Stimulated activated CD8-positive, alpha-beta memory T cell treated with anti-CD3 and anti-CD28 coated beads, Interleukin-15, amount 100 ng/mL, for 24 hours (primary cell): ENCODE results near the gene SLITRK2.

ENCODE experiments used
- DNase-seq: peaks from one replicate; pipeline ENCODE4 v3.0.0-alpha.2; 2020; ENCODE audit warnings: low read depth

The SLITRK2 gene

GRCh38 chrX:145817331-145818185 is at the start of gene SLITRK2:
Gene SLITRK2, plus strand, starts transcription at chrX:145817829. Its CDS starts 4,597 bp downstream, at chrX:145822426.
- DNase-seq: no peak

- no peak for DNase-seq
These were observed 44.6 kb upstream of the SLITRK2 start for GRCh38 chrX:145773006-145773405.

DNA sequence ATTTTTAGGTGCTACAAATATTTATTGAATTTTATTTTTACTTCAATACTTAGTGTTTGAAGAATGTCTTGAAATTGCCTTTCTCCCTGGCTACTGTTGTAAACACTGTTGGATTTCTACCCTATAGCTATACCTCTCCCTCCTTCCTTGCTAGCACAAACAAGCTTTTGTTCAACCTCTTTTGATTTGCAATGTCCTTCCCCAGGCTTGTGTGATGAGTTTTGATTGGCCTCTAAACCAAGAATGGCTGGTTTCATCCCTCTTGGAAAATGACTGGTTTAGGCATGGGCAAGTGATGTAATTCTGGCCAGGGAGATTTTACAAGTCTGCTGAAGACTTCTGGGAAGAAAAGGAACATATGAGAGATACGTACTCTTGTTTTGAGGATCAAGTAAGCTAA is 25.3 kb upstream of the SLITRK2 start:
- DNase-seq: no peak

GRCh38 chrX:145803508-145803907 is 14.1 kb upstream of the SLITRK2 start:
- DNase-seq: no peak

DNA sequence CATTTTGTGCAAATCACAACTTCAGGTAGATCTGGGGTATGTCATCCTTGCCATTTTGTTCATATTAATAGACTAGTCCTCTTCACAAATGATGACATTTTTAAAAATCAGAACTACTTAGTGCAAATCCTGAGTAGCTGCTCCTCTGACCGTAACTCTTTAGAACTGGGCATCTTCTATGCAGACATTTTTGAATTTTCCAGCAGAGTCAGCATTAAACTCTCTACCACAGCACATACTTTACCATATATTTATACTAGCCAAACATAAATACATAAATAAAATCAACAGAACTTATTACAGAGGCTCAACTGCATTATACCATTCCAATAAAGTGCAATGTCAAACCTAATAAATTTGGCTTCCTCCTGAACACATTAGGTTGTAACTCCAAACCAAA is 4.5 kb upstream of the SLITRK2 start:
- DNase-seq: no peak

GRCh38 chrX:145816601-145817315 is 871 bp upstream of the SLITRK2 start:
- no peak for DNase-seq

DNA sequence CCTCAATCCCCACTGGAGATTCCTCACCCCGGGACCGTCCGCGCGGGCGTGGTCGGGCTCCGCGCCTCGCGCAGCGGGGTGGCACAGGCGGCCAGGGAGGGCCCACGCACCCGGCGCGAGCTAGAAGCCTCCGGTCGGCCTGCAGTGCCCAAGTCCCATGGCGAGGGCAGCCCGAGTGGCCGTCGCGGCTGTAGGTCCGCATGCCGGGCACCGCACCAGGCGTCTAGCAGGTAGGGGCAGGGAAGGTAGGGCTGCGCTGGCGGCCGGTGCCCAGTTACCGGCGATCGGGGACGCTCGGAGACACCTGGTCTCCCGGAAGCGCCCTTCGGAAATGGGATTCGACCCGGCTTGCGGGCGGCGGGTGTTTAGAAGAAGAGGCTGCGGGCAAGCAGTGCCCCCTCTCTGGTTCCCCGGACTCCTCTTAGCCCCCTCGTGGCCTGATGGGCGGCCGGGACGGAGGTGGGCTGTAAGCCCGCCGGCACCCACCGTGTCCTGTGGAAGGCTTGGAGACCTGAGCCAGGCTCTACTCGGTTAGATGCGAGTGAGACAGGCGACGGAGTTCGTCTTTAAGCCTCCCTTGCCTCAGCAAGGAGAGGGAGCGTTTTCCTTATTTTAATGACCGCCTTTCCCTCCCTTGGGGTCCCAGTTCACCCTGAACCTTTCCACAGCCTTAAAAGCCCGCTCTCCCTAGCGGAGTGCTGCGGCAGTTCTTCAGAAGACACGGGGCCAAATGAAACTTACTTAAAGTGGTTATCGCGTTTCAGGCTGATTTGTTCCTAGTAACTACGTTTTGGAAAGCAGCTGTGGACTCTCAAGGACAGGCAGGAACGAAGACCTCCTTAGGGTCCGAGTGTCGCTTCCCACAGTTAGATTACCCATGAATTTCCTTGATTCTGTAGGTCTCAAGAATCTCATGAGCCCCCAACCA is 821 bp downstream of the SLITRK2 start:
- DNase-seq: no peak

- no peak for DNase-seq
These were observed 3.2 kb downstream of the SLITRK2 start for GRCh38 chrX:145820825-145821224.

- DNase-seq: no peak
These were observed 3.8 kb downstream of the SLITRK2 start for GRCh38 chrX:145821291-145821897.

DNA sequence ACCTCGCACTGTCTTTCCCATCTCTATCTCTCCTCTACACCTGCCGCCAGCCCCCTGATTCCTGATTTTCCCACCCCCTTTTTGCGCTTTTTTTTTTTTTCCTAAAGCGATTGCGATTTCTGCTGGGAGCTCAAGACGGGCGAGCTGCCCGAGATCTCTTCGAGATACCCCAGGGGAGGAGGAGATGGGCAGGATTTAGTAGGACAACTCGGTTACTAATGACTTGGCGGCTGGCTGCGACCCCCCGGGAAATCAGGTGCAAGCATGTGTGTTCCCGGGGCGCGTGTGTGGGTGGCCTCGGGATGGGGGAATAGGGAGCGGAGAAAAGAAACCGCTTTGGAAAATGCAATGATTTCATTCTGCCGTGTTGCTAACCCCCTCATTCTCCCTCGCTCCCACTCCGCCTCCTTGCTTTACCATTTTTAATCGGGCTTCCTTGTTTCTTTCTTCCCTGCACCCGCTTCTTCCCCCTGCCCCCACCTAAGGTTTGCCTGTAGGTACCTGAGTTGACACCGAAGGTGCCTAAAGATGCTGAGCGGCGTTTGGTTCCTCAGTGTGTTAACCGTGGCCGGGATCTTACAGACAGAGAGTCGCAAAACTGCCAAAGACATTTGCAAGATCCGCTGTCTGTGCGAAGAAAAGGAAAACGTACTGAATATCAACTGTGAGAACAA is 4.4 kb downstream of the SLITRK2 start:
- no peak for DNase-seq

- no peak for DNase-seq
These were observed 5.5 kb downstream of the SLITRK2 start for GRCh38 chrX:145823132-145823531.

GRCh38 chrX:145825896-145826295 is 8.3 kb downstream of the SLITRK2 start:
- DNase-seq: no peak

DNA sequence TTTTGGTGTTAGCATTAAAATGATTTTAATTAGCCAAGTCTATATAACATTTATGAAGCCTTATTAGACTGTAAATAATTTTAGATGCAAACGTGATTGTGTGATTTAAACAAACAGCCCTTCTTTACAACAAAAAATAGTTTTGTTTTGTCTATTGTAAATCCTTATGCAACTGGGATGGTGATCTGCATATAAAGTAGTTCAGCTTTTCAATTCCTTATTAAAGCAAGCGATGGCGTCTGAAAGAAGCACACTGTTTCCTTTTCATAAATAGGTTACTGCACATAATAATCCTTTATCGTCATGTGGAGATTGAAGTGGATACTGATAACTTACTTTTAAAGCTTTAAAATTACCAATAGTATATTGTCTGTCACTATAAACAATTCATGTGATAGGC is 8.8 kb downstream of the SLITRK2 start:
- DNase-seq: no peak

DNA sequence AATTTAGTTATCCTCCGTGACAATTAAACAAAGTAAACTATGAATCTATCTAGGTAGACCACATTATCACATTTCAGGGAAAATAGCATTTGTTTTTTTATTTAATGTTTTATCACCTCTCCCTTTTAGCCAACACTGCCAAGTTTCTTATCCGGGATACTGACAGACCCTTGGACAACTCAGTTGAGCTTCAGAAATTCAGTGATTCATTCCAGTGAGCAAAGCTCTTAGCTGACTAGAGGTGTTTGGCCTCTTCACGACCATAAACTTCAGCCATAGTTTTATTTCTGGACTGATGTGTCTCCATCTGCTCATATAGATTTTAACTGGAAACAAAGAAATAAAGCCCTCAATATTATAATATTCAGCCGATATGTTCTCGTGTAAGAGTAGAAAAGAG is 15.2 kb downstream of the SLITRK2 start:
- no peak for DNase-seq

DNA sequence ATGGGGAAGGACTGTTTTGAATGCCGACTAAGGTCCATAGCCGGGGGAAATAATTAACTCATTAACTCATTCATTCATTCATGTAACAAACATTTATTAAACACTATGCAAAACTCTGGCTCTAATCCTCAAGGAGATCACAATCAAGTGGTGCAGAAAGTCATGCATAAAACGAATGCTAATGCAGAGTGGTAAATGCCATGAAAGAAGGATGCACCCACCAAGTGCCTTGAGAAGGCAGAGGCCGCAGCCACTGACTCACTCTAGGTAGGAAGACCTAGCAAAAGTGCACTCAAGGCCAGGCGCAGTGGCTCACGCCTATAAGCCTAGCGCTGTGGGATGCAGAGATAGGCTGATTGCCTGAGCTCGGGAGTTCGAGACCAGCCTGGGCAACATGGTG is 22.9 kb downstream of the SLITRK2 start:
- no peak for DNase-seq

- no peak for DNase-seq
These were observed 25.7 kb downstream of the SLITRK2 start for GRCh38 chrX:145843146-145843904.

DNA sequence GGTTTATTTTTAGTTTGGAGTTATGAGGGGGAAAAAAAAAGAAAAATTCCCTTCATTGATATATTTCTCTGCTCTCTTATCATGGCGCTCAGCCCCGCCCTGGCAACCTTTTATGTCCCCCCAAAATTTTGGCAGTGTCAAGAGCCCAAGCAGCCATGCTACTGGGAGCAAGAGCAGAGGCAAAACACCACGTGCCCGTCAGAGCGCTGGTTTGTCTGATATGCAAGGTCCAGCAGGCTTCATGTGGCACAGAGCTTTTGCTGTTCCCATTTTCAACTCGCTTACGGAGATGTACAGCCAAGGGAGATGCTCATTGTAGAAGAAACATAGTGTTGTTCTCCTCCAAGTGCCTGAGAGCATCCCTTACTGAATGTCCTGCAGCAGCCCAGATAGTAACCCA is 27.3 kb downstream of the SLITRK2 start:
- DNase-seq: no peak

- no peak for DNase-seq
These were observed 30.8 kb downstream of the SLITRK2 start for GRCh38 chrX:145848448-145848847.

DNA sequence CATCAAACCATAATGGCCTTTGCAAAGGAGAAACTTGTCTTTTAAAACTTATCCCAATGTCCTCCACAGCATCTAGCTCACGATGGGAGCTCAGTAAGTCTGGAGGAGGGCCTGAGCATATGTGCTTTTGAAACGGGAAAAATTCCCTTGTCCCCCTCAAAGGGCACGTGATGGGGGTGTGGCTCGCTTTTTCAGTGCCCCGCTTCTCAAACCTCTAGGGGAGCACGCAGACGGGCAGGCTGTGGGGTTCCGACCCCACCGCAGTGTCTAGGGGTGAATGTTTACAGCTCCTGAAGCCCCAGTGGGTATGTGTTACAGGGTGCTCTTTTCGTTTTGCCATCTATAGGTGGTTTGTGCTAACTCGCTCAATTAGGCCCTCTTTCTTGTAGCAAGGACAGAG is 31.2 kb downstream of the SLITRK2 start:
- DNase-seq: no peak

DNA sequence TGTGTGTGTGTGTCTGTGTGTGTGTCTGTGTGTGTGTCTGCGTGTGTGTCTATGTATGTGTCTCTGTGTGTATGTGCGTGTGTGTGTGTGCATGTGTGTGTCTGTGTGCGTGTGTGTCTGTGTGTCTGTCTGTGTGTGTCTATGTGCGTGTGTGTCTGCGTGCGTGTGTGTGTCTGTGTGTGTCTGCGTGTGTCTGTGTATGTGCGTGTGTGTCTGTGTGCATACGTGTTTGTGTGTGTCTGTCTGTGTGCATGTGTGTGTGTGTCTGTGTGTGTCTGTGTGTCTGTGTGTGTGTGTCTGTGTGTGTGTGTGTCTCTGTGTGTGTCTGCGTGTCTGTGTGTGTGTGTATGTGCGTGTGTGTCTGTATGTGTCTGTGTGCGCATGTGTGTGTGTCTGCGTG is 35.6 kb downstream of the SLITRK2 start:
- DNase-seq: no peak

DNA sequence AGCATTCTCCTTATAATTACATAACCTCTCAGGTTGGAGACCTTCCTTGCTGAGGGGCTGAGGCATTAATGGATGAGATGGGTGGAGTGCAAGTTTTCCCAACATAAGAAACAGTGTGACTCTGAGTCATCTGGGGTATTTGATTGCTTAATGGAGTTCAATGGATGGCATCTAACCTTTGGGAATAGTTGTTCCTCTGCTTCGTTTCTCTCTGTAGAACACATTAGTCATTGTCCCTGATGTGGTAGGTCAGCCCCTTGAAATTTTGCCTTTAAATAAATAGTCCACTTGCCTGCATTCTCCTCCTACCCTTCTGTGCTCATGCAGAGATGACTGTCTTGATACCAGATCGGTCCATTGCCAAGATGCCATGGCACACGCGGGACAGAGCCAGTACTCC is 38.6 kb downstream of the SLITRK2 start:
- no peak for DNase-seq
